Activated CD4-positive, alpha-beta T cell treated with anti-CD3 and anti-CD28 coated beads for 36 hours (primary cell): ENCODE measurements around the gene TMEM178B. TPM values are rescaled to one million over a fixed set of nuclear protein-coding genes. Genes with fewer than 3 reads are reported as not detected.

Experiments
- ATAC-seq: fragments of 200-7000 bp; cut with Tn5 transposase; one replicate; pipeline ENCODE4 v1.10.0; 2021; ENCODE audit warnings: mild to moderate bottlenecking, moderate library complexity
- CTCF ChIA-PET: fragments of 350-600 bp; sonication (Branson Sonifier 250); formaldehyde crosslinking; loops from one replicate; lab custom pipeline; 2021; ENCODE audit warnings: antibody characterized with exemption; lab: Charles Lee
- POLR2A ChIA-PET: fragments of 350-600 bp; sonication (Branson Sonifier 250); formaldehyde crosslinking; loops from one replicate; lab custom pipeline; 2021; ENCODE audit warnings: antibody characterized with exemption, inconsistent platforms; lab: Charles Lee
- DNase-seq: peaks from one replicate; pipeline ENCODE4 v3.0.0-alpha.2; 2020
- H3K27ac Mint-ChIP-seq: one replicate; pipeline ENCODE4 v1.8.0; 2021; ENCODE audit warnings: mixed read lengths
- H3K27me3 Mint-ChIP-seq: one replicate; pipeline ENCODE4 v1.8.0; 2021; ENCODE audit warnings: mixed read lengths
- H3K36me3 Mint-ChIP-seq: one replicate; pipeline ENCODE4 v1.8.0; 2021; ENCODE audit warnings: low read depth, mixed read lengths
- H3K4me1 Mint-ChIP-seq: one replicate; pipeline ENCODE4 v1.8.0; 2021; ENCODE audit warnings: mixed read lengths
- H3K4me3 Mint-ChIP-seq: one replicate; pipeline ENCODE4 v1.8.0; 2021; ENCODE audit warnings: mild to moderate bottlenecking, moderate library complexity, mixed read lengths
- H3K9me3 Mint-ChIP-seq: one replicate; pipeline ENCODE4 v1.8.0; 2021; ENCODE audit warnings: low read depth, mixed read lengths
- intact Hi-C, 2 experiments: fragments of 100-400 bp; cut with DNase I in 1 of 2; cut with micrococcal nuclease in 1 of 2; formaldehyde crosslinking; loops; one replicate each; pipeline versions ENCODE4 v1.14.2 to v1.15.1; 2022 to 2024; cut with DNase I, micrococcal nuclease
- total RNA-seq, 2 experiments: library from RNA; stranded (reverse); gene quantifications; one replicate each; pipeline ENCODE4 v1.2.3, GENCODE V29; 2021

The TMEM178B gene
- total RNA-seq, 2 experiments from 2014 or later, result 0.23 TPM

GRCh38 chr7:141351175-141351574 is 277.3 kb downstream of the TMEM178B start:
- DNase-seq (no peak), ATAC-seq (no peak)
- Mint-ChIP-seq H3K36me3 (no peaks in the 10 kb centered on the region), H3K4me1 (no peaks in the 10 kb centered on the region), H3K4me3 (no peak overlapping the region), H3K27ac (no peak overlapping the region), H3K27me3 (peaks cover 24% of the 10 kb centered on the region), H3K9me3 (no peaks in the 10 kb centered on the region)
- ChIA-PET CTCF (no interaction called here), POLR2A (no interaction called here)
- intact Hi-C loops, result no loop called here

- DNase-seq (no peak), ATAC-seq (no peak)
- Mint-ChIP-seq H3K27me3 (peaks cover 20% of the 10 kb centered on the region), H3K27ac (no peak overlapping the region), H3K9me3 (no peaks in the 10 kb centered on the region), H3K36me3 (no peaks in the 10 kb centered on the region), H3K4me1 (no peaks in the 10 kb centered on the region), H3K4me3 (no peak overlapping the region)
- ChIA-PET POLR2A (no interaction called here), CTCF (no interaction called here)
- intact Hi-C loops, result no loop called here
These were observed 279.1 kb downstream of the TMEM178B start for GRCh38 chr7:141352955-141353354.

- no peaks in the 10 kb centered on the region for H3K4me1 Mint-ChIP-seq
- CTCF ChIA-PET, result no interaction called here
- no peak overlapping the region for H3K27ac Mint-ChIP-seq
- POLR2A ChIA-PET, result no interaction called here
- DNase-seq, result no peak
- ATAC-seq, result no peak
- H3K36me3 Mint-ChIP-seq, result no peaks in the 10 kb centered on the region
- no peaks in the 10 kb centered on the region for H3K9me3 Mint-ChIP-seq
- intact Hi-C loops, result no loop called here
- no peak overlapping the region for H3K4me3 Mint-ChIP-seq
- peaks cover 24% of the 10 kb centered on the region for H3K27me3 Mint-ChIP-seq
These were observed 280.4 kb downstream of the TMEM178B start for GRCh38 chr7:141354251-141354650.

GRCh38 chr7:141355032-141355431 is 281.2 kb downstream of the TMEM178B start:
- Mint-ChIP-seq H3K4me3 (no peak overlapping the region), H3K36me3 (no peaks in the 10 kb centered on the region), H3K9me3 (no peaks in the 10 kb centered on the region), H3K27ac (no peak overlapping the region), H3K27me3 (peaks cover 21% of the 10 kb centered on the region), H3K4me1 (no peaks in the 10 kb centered on the region)
- ChIA-PET CTCF (no interaction called here), POLR2A (no interaction called here)
- intact Hi-C loops, result no loop called here
- ATAC-seq (no peak), DNase-seq (no peak)

- no peaks in the 10 kb centered on the region for H3K9me3 Mint-ChIP-seq
- POLR2A ChIA-PET, result no interaction called here
These were observed 282.3 kb downstream of the TMEM178B start for GRCh38 chr7:141356161-141356560.

GRCh38 chr7:141358386-141358785 is 284.5 kb downstream of the TMEM178B start:
- no peak for ATAC-seq
- intact Hi-C loops, result no loop called here
- Mint-ChIP-seq H3K27me3 (peaks cover 15% of the 10 kb centered on the region), H3K9me3 (no peaks in the 10 kb centered on the region), H3K4me3 (no peak overlapping the region), H3K4me1 (no peaks in the 10 kb centered on the region), H3K27ac (no peak overlapping the region), H3K36me3 (no peaks in the 10 kb centered on the region)
- ChIA-PET CTCF (no interaction called here), POLR2A (no interaction called here)
- no peak for DNase-seq

More at GRCh38 chr7:141356161-141356560, 282.3 kb downstream of the TMEM178B start:
- Mint-ChIP-seq H3K27ac (no peak overlapping the region), H3K27me3 (peaks cover 19% of the 10 kb centered on the region), H3K4me3 (no peak overlapping the region), H3K4me1 (no peaks in the 10 kb centered on the region), H3K36me3 (no peaks in the 10 kb centered on the region)
- DNase-seq, result no peak
- intact Hi-C loops, result no loop called here
- CTCF ChIA-PET, result no interaction called here
- no peak for ATAC-seq

- Mint-ChIP-seq H3K27me3 (peaks cover 15% of the 10 kb centered on the region), H3K4me3 (no peak overlapping the region), H3K27ac (no peak overlapping the region), H3K4me1 (no peaks in the 10 kb centered on the region), H3K9me3 (no peaks in the 10 kb centered on the region), H3K36me3 (no peaks in the 10 kb centered on the region)
- DNase-seq (no peak), ATAC-seq (no peak)
- ChIA-PET CTCF (no interaction called here), POLR2A (no interaction called here)
- intact Hi-C loops, result no loop called here
These were observed 285.4 kb downstream of the TMEM178B start for GRCh38 chr7:141359262-141359661.

GRCh38 chr7:141359740-141360415 is 286.0 kb downstream of the TMEM178B start:
- ChIA-PET POLR2A (no interaction called here), CTCF (no interaction called here)
- Mint-ChIP-seq H3K4me1 (no peaks in the 10 kb centered on the region), H3K27ac (no peak overlapping the region), H3K36me3 (no peaks in the 10 kb centered on the region), H3K27me3 (peaks cover 15% of the 10 kb centered on the region), H3K9me3 (no peaks in the 10 kb centered on the region), H3K4me3 (no peak overlapping the region)
- ATAC-seq (no peak), DNase-seq (no peak)
- intact Hi-C loops, result no loop called here

GRCh38 chr7:141360416-141360760 is 286.5 kb downstream of the TMEM178B start:
- DNase-seq, result no peak
- H3K36me3 Mint-ChIP-seq, result no peaks in the 10 kb centered on the region
- H3K4me1 Mint-ChIP-seq, result no peaks in the 10 kb centered on the region
- ChIA-PET POLR2A (no interaction called here), CTCF (no interaction called here)
- H3K4me3 Mint-ChIP-seq, result no peak overlapping the region
- intact Hi-C loops, result no loop called here
- no peak overlapping the region for H3K27ac Mint-ChIP-seq
- H3K27me3 Mint-ChIP-seq, result peaks cover 12% of the 10 kb centered on the region
- H3K9me3 Mint-ChIP-seq, result no peaks in the 10 kb centered on the region
- ATAC-seq, result no peak

- H3K27ac Mint-ChIP-seq, result no peak overlapping the region
- H3K4me3 Mint-ChIP-seq, result no peak overlapping the region
- peaks cover 10% of the 10 kb centered on the region for H3K27me3 Mint-ChIP-seq
- ATAC-seq, result no peak
- intact Hi-C loops, result no loop called here
- ChIA-PET CTCF (no interaction called here), POLR2A (no interaction called here)
- H3K36me3 Mint-ChIP-seq, result no peaks in the 10 kb centered on the region
- no peak for DNase-seq
- no peaks in the 10 kb centered on the region for H3K4me1 Mint-ChIP-seq
- H3K9me3 Mint-ChIP-seq, result no peaks in the 10 kb centered on the region
These were observed 286.9 kb downstream of the TMEM178B start for GRCh38 chr7:141360803-141361202.

GRCh38 chr7:141361479-141361878 is 287.6 kb downstream of the TMEM178B start:
- H3K27me3 Mint-ChIP-seq, result peaks cover 9% of the 10 kb centered on the region
- H3K9me3 Mint-ChIP-seq, result no peaks in the 10 kb centered on the region
- DNase-seq, result no peak
- no peak overlapping the region for H3K27ac Mint-ChIP-seq
- no peaks in the 10 kb centered on the region for H3K4me1 Mint-ChIP-seq
- ChIA-PET CTCF (no interaction called here), POLR2A (no interaction called here)
- intact Hi-C loops, result no loop called here
- H3K4me3 Mint-ChIP-seq, result no peak overlapping the region
- no peak for ATAC-seq
- H3K36me3 Mint-ChIP-seq, result no peaks in the 10 kb centered on the region

- Mint-ChIP-seq H3K9me3 (no peaks in the 10 kb centered on the region), H3K4me3 (no peak overlapping the region), H3K4me1 (no peaks in the 10 kb centered on the region), H3K27me3 (peaks cover 9% of the 10 kb centered on the region), H3K27ac (no peak overlapping the region), H3K36me3 (no peaks in the 10 kb centered on the region)
- CTCF ChIA-PET, result no interaction called here
- DNase-seq (no peak), ATAC-seq (no peak)
- intact Hi-C loops, result no loop called here
- POLR2A ChIA-PET, result no interaction called here
These were observed 288.1 kb downstream of the TMEM178B start for GRCh38 chr7:141361960-141362359.
